CD4-positive, alpha-beta T cell treated with Interleukin-4 for 1 hour (primary cell): Measurements from ENCODE around the gene WFS1.
A peak's percentile ranks its signal among the peaks of the same experiment; 100 is the strongest.

Source experiments
- DNase-seq, 2 donors: peaks; one replicate each; pipeline ENCODE4 v3.0.0-alpha.2; 2020 to 2022

Gene WFS1

GRCh38 chr4:6262176-6262575, 7.5 kb upstream of the WFS1 start:
- DNase-seq: no peak

GRCh38 chr4:6262847-6263487, 6.7 kb upstream of the WFS1 start:
- no peak for DNase-seq

- no peak for DNase-seq
These were observed 6.0 kb upstream of the WFS1 start for GRCh38 chr4:6263526-6264224.

GRCh38 chr4:6264225-6264540, 5.5 kb upstream of the WFS1 start:
- peak in 1 of 2 donors; percentile 22 for DNase-seq

GRCh38 chr4:6265546-6265945, 4.1 kb upstream of the WFS1 start:
- no peak for DNase-seq

GRCh38 chr4:6267573-6267972, 2.1 kb upstream of the WFS1 start:
- DNase-seq: no peak

- no peak for DNase-seq
These were observed 717 bp upstream of the WFS1 start for GRCh38 chr4:6268650-6269615.

- DNase-seq: no peak
These were observed 1.0 kb downstream of the WFS1 start for GRCh38 chr4:6270636-6271121.

- DNase-seq: no peak
These were observed 1.6 kb downstream of the WFS1 start for GRCh38 chr4:6271206-6271605.

GRCh38 chr4:6271701-6272465, 2.2 kb downstream of the WFS1 start:
- DNase-seq: no peak

GRCh38 chr4:6272863-6273660, 3.4 kb downstream of the WFS1 start:
- no peak for DNase-seq

GRCh38 chr4:6273661-6273990, 4.0 kb downstream of the WFS1 start:
- DNase-seq: no peak

GRCh38 chr4:6275351-6275750, 5.7 kb downstream of the WFS1 start:
- DNase-seq: no peak

GRCh38 chr4:6275898-6276806, 6.5 kb downstream of the WFS1 start:
- no peak for DNase-seq

- no peak for DNase-seq
These were observed 7.6 kb downstream of the WFS1 start for GRCh38 chr4:6277139-6277802.

GRCh38 chr4:6277935-6278800, 8.5 kb downstream of the WFS1 start:
- DNase-seq: no peak

- no peak for DNase-seq
These were observed 9.1 kb downstream of the WFS1 start for GRCh38 chr4:6278801-6279197.

- DNase-seq: no peak
These were observed 10.1 kb downstream of the WFS1 start for GRCh38 chr4:6279582-6280289.
